GM12878 (cell line): ENCODE data around the gene TMED7. TPM values are rescaled to one million over a fixed set of nuclear protein-coding genes. Genes with fewer than 3 reads are reported as not detected.

Source experiments
- ATAC-seq: fragments of 200-7000 bp; cut with Tn5 transposase; 3 replicates; pipeline ENCODE4 v1.9.1; 2020; ENCODE audit warnings: mild to moderate bottlenecking, moderate library complexity
- BruUV-seq: library from RNA; stranded (reverse); fragments of 400-500 nt; replicated peaks from 2 replicates; lab custom pipeline; 2021; lab: Mats Ljungman, UMichigan
- CTCF ChIA-PET: fragments of 300-600 bp; sonication (Branson Sonifier 250); formaldehyde crosslinking; extraction: SDS; loops from one replicate; lab custom pipeline; 2021; ENCODE audit warnings: inconsistent platforms; lab: Yijun Ruan, JAX
- POLR2A ChIA-PET: fragments of 350-600 bp; formaldehyde crosslinking; extraction: SDS; loops from one replicate; lab custom pipeline; 2021; ENCODE audit warnings: inconsistent platforms; lab: Charles Lee
- RAD21 ChIA-PET: fragments of 300-600 bp; sonication (Branson Sonifier 250); formaldehyde crosslinking; loops from one replicate; lab custom pipeline; 2023; ENCODE audit warnings: antibody characterized with exemption; ENCODE audit not compliant: unreplicated experiment; lab: Charles Lee
- SMC1A ChIA-PET: fragments of 300-600 bp; sonication (Branson Sonifier 250); formaldehyde crosslinking; loops from one replicate; lab custom pipeline; 2023; ENCODE audit not compliant: unreplicated experiment, uncharacterized antibody; lab: Charles Lee
- DNase-seq: peaks from one replicate; pipeline ENCODE4 v3.0.0-alpha.2; 2011; ENCODE audit warnings: low read depth, low spot score
- FAIRE-seq: peaks from 3 replicates; lab custom pipeline; 2011; peaks lifted over from hg19 to GRCh38; lab: Jason Lieb, UNC
- H2AFZ ChIP-seq: 2 replicates; pipeline ENCODE4 v1.6.0; 2011; ENCODE audit warnings: low read depth, low read length, control low read depth; ENCODE audit not compliant: control insufficient read depth
- H3K27ac ChIP-seq: 2 replicates; pipeline ENCODE4 v1.5.1; 2011; ENCODE audit warnings: control low read depth; ENCODE audit not compliant: control insufficient read depth, insufficient read depth
- H3K27me3 ChIP-seq, 2 experiments: replicated peaks in 1 of 2; 2 replicates each; pipeline versions ENCODE4 v1.6.0 to v1.6.1; 2011; ENCODE audit warnings: low read length in 1 of 2; ENCODE audit not compliant: control insufficient read depth in 2 of 2, insufficient read depth in 2 of 2
- H3K36me3 ChIP-seq, 2 experiments: 2 replicates each; pipeline ENCODE4 v1.5.1; 2011; ENCODE audit warnings: low read length in 1 of 2; ENCODE audit not compliant: control insufficient read depth in 2 of 2, insufficient read depth in 2 of 2
- H3K4me1 ChIP-seq: 2 replicates; pipeline ENCODE4 v1.6.1; 2011; ENCODE audit warnings: mild to moderate bottlenecking, low read length, moderate library complexity, mixed read lengths; ENCODE audit not compliant: control insufficient read depth, insufficient read depth
- H3K4me2 ChIP-seq: 2 replicates; pipeline ENCODE4 v1.6.0; 2011; ENCODE audit warnings: control low read depth; ENCODE audit not compliant: control insufficient read depth, insufficient read depth
- H3K4me3 ChIP-seq: fragments of 200-600 bp; sonication (generic); 2 replicates; pipeline ENCODE4 v1.5.1; 2016
- H3K79me2 ChIP-seq: 2 replicates; pipeline ENCODE4 v1.6.0; 2011; ENCODE audit warnings: low read length; ENCODE audit not compliant: control insufficient read depth, insufficient read depth
- H3K9ac ChIP-seq: 2 replicates; pipeline ENCODE4 v1.8.0; 2011; ENCODE audit warnings: low read length, control low read depth, mixed read lengths; ENCODE audit not compliant: control insufficient read depth, insufficient read depth
- H3K9me3 ChIP-seq: replicated peaks from 3 replicates; pipeline ENCODE4 v1.5.1; 2011; ENCODE audit warnings: mild to moderate bottlenecking, low read length; ENCODE audit not compliant: control insufficient read depth, insufficient read depth
- H4K20me1 ChIP-seq: 2 replicates; pipeline ENCODE4 v1.6.0; 2011; ENCODE audit not compliant: control insufficient read depth, insufficient read depth
- CHD2 ChIP-seq: IDR thresholded peaks from 2 replicates; pipeline ENCODE4 v1.6.1; 2011; ENCODE audit warnings: low read depth, low read length, improper control_type of control experiment, borderline replicate concordance
- GABPA ChIP-seq: IDR thresholded peaks from 2 replicates; pipeline ENCODE4 v1.6.1; 2014; ENCODE audit warnings: antibody characterized with exemption, low read depth, mild to moderate bottlenecking, inconsistent platforms
- HDAC2 ChIP-seq: fragments of 200-600 bp; sonication (generic); IDR thresholded peaks from 2 replicates; pipeline ENCODE4 v1.6.1; 2017
- JUNB ChIP-seq: IDR thresholded peaks from 2 replicates; pipeline ENCODE4 v1.6.1; 2016; ENCODE audit warnings: antibody characterized with exemption, mild to moderate bottlenecking
- WGBS: methylation state at CpG from one replicate; pipeline ENCODE4 v1.1.6; 2016; ENCODE audit warnings: low lambda C conversion rate; ENCODE audit not compliant: insufficient replicate concordance, insufficient coverage; ENCODE audit errors: missing lambda C conversion rate; 5-methylcytosine and 5-hydroxymethylcytosine counted together
- in situ Hi-C: fragments of 300-500 bp; cut with MboI; formaldehyde crosslinking; loops from 9 replicates; pipeline ENCODE4 v1.14.3; 2018; ENCODE audit warnings: mixed read lengths
- intact Hi-C: fragments of 100-400 bp; cut with micrococcal nuclease; formaldehyde crosslinking; loops from one replicate; pipeline ENCODE4 v1.14.2; 2022; ENCODE audit not compliant: unreplicated experiment
- polyA plus RNA-seq, 11 experiments: library from polyadenylated mRNA; depleted of rRNA in 4 of 11; unstranded in 6 of 11; stranded (reverse) in 5 of 11; fragments of >200 nt; fragmentation: Nextera tagmentation in 4 of 11; fragmentation: Illumina TruSeq in 1 of 11; extraction: Ambion mirVana in 4 of 11; extraction: Trizol in 1 of 11; gene quantifications; 1 replicate in 1 of 11; 2 replicates in 10 of 11; pipeline versions ENCODE4 v1.2.1 to v1.2.3, GENCODE V29; 2011 to 2016; ENCODE audit warnings: inconsistent platforms in 2 of 11, missing spikeins in 2 of 11, low read depth in 1 of 11
- total RNA-seq, 4 experiments: library from RNA; depleted of rRNA in 3 of 4; stranded (reverse); fragments of >200 nt in 3 of 4; fragmentation: Illumina TruSeq in 1 of 4; extraction: Trizol in 1 of 4; gene quantifications; 2 replicates each; pipeline versions ENCODE4 v1.2.1 to v1.2.3, GENCODE V29; 2013 to 2021
- TF ChIP-seq, protein P1 (sequence below): fragments of 450-650 bp; formaldehyde crosslinking; IDR thresholded peaks from 2 replicates; pipeline ENCODE4 v1.4.0; 2022; ENCODE audit warnings: mild to moderate bottlenecking, moderate library complexity

TMED7 gene
- total and polyA plus RNA-seq, 10 of the 15 experiments (the other 5 are each of a cell fraction or from before 2014, with no cell fraction given) = 8.0 to 37.3 (median 25.2) TPM

- DNase-seq = no peak
- WGBS = 3% methylated on average over 3 of the region's 3 CpGs
- Histone ChIP-seq H3K9me3 (peaks cover 10% of the 10 kb centered on the region; the same call in 2 of the 3 replicates), H3K36me3 (0 out of 4 replicates have a peak, but pooled peaks cover 0 to 4% of the 10 kb centered on the region in 2 experiments), H3K4me3 (peak overlapping the region; percentile 52), H3K79me2 (peaks cover 6% of the 10 kb centered on the region), H4K20me1 (no peaks in the 10 kb centered on the region), H3K27me3 (no peaks in the 10 kb centered on the region), H3K4me2 (peak overlapping the region; percentile 67; the same call in 1 of the 2 replicates), H3K9ac (peak overlapping the region; percentile 9; the same call in 1 of the 2 replicates), H3K4me1 (peaks cover 48% of the 10 kb centered on the region), H3K27ac (peak overlapping the region; percentile 85), H2AFZ (peak overlapping the region; percentile 5; the same call in 1 of the 2 replicates)
- ATAC-seq = peak; percentile 5
- SMC1A ChIA-PET = interaction anchor here (1.0 to 11.4 kb wide), 6 partner anchors 36 to 498 kb away, joined by 3 to 156 read pairs (median 10); partner anchors contain the start of gene FEM1C
- CTCF ChIA-PET = interaction anchor here (0.8 to 1.5 kb wide), 3 partner anchors 36 to 317 kb away, joined by 3 read pairs; no protein-coding TSS in a partner anchor
- in situ Hi-C loops = loop anchor here (25.0 kb wide), 1 partner anchor 1142 kb away; no protein-coding TSS in a partner anchor
- POLR2A ChIA-PET = interaction anchor here (0.7 to 2.0 kb wide), 4 partner anchors 22 to 45 kb away, joined by 3 to 5 read pairs (median 4); no protein-coding TSS in a partner anchor
- intact Hi-C loops = no loop called here
- RAD21 ChIA-PET = interaction anchor here (1.0 to 7.7 kb wide), 10 partner anchors 10 to 1144 kb away, joined by 3 to 66 read pairs (median 4); partner anchors contain the start of gene FEM1C
- TF ChIP-seq GABPA = no peak
- TF ChIP-seq HDAC2 = no peak
- TF ChIP-seq, protein P1, sequence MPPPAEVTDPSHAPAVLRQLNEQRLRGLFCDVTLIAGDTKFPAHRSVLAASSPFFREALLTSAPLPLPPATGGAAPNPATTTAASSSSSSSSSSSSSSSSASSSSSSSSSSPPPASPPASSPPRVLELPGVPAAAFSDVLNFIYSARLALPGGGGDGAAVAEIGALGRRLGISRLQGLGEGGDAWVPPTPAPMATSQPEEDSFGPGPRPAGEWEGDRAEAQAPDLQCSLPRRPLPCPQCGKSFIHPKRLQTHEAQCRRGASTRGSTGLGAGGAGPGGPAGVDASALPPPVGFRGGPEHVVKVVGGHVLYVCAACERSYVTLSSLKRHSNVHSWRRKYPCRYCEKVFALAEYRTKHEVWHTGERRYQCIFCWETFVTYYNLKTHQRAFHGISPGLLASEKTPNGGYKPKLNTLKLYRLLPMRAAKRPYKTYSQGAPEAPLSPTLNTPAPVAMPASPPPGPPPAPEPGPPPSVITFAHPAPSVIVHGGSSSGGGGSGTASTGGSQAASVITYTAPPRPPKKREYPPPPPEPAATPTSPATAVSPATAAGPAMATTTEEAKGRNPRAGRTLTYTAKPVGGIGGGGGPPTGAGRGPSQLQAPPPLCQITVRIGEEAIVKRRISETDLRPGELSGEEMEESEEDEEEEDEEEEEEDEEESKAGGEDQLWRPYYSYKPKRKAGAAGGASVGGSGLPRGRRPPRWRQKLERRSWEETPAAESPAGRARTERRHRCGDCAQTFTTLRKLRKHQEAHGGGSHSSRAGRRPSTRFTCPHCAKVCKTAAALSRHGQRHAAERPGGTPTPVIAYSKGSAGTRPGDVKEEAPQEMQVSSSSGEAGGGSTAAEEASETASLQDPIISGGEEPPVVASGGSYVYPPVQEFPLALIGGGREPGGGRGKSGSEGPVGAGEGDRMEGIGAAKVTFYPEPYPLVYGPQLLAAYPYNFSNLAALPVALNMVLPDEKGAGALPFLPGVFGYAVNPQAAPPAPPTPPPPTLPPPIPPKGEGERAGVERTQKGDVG (CRISPR knock-in tag) = no peak
- TF ChIP-seq JUNB = no peak
- TF ChIP-seq CHD2 = no peak
- no peak for FAIRE-seq
- TSS peak; percentile 30 for BruUV-seq
Measured at GRCh38 chr5:115579216-115579615, 46.6 kb downstream of the TMED7 start.
